Measurements from ENCODE around the gene CAPN2.
"Not testable (repeated sequence)": the region's sequence is repeated elsewhere in the genome, so short reads cannot be mapped to it uniquely, and the experiment has no call there.

- TF ChIP-seq ZNF274 (IDR thresholded peaks at IDR 0.05; ENCODE audit: low read depth, low read length); YY1 (IDR thresholded peaks at IDR 0.05; ENCODE audit: insufficient read depth, insufficient read length); SUZ12 (IDR thresholded peaks at IDR 0.05; ENCODE audit: extremely low read depth, insufficient read depth, insufficient read length): not testable (repeated sequence)
These were observed 24.3 kb downstream of the CAPN2 start for GRCh38 chr1:223736638-223737037.

Measured in NT2/D1 (cell line).